ENCODE measurements around the gene RNPS1. TPM values are rescaled to one million over a fixed set of nuclear protein-coding genes. Genes with fewer than 3 reads are reported as not detected.
A peak's percentile ranks its signal among the peaks of the same experiment; 100 is the strongest.

The RNPS1 gene
- polyA plus RNA-seq, 1 experiment = 95.3 TPM

DNA sequence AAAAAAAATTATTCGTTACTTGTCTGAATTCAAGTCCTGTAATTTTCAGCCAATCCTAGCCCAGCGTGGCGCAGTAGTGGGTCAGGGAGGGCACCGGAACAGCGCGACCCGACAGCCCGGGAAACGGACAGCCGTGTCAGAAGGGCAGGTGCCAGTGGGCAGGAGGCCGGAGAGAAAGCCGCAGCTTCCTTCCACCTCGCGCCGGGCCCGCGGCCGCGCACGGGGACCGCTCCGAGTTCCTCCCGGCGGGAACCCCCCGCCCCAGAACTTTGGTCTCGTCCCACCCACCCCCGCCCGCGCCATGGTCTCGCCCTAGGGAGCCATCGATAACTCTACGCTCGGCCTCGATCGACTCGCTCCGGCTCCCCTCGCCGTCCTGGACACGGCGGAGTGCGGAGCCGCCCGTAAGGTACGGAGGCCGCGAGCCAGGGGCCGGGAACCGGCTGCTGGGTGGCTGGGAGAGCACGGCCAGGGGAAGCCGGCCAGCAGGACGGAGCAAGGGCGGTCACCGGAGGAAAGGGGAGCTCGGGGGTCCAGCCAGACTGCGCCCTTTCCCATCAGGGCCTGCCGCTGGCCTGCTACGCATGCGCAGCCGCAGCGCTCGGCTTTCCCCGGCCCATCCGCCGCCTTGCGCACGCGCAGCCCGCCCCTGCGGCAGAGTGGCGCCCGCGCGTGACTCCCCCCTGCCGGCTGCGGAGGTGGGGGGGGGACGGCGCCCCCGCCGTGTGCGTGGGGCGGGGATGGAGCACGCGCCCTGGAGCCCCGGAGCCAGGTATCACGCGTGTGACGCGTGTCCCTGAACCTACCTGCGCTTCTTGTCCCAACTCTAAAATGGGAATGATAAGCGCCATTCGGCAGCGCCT is 62.6 kb downstream of the RNPS1 start, which contains the start of gene MLST8:
MLST8 (plus strand) TSS at position 351 of the 863 bp plus-strand sequence. CDS start 632 bp downstream, outside the sequence.
- DNase-seq (ENCODE audit: low read depth, low spot score) = peak; percentile 78
- POLR2A ChIA-PET = interaction anchor here (0.5 to 1.8 kb wide), 6 partner anchors 9 to 262 kb away, joined by 3 to 13 read pairs (median 5); partner anchors contain the start of genes CASKIN1, ECI1, MSRB1 and PGP
- CTCF ChIA-PET = no interaction called here
- H3K4me3 ChIP-seq (ENCODE audit: low read depth, low read length) = peak within 1 kb of the TSS; percentile 95
- TF ChIP-seq, protein P1, sequence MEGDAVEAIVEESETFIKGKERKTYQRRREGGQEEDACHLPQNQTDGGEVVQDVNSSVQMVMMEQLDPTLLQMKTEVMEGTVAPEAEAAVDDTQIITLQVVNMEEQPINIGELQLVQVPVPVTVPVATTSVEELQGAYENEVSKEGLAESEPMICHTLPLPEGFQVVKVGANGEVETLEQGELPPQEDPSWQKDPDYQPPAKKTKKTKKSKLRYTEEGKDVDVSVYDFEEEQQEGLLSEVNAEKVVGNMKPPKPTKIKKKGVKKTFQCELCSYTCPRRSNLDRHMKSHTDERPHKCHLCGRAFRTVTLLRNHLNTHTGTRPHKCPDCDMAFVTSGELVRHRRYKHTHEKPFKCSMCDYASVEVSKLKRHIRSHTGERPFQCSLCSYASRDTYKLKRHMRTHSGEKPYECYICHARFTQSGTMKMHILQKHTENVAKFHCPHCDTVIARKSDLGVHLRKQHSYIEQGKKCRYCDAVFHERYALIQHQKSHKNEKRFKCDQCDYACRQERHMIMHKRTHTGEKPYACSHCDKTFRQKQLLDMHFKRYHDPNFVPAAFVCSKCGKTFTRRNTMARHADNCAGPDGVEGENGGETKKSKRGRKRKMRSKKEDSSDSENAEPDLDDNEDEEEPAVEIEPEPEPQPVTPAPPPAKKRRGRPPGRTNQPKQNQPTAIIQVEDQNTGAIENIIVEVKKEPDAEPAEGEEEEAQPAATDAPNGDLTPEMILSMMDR (IDR thresholded peaks at IDR 0.05; ENCODE audit: low read depth, low read length) = no peak
- peaks cover 2% of the 10 kb centered on the region for H3K27me3 ChIP-seq (ENCODE audit: control insufficient read depth, insufficient read depth, low read length)
- peak within 1 kb of the TSS; percentile 70 for H3K27ac ChIP-seq (ENCODE audit: low read depth, low read length)
- peaks cover 3% of the 10 kb centered on the region for H3K9me3 ChIP-seq (ENCODE audit: control insufficient read depth, insufficient read depth, low read length)

DNA sequence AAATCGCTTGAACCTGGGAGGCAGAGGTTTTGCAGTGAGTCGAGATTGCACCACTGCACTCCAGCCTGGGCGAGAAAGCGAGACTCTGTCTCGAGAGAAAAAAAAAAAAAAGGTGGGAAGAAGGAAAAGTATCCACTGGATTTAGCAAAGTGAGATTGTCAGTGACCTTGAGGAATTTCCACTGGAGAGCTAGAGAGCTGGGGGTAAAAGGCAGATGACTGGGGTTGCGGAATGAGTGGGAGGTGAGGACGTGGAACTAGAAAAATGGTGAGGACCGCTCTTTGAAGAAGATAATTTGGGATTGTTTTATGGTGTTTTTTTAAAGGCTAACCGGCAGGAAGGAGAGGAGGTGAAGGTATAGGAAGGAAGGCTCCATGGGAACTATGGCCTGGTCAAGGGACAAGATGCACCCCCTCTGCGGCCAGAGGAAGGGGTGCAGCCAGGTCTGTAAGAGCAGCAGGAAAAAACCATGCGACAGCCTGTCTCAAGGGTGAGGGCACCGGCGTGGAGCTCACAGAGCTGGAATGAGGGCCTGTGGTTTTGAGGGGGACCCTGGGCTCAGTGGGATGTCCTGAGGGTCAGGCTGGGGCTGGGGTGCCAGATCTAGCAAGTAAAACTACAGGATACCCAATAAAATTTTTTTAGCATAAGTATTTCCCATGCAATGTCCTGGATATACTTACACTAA is 63.4 kb downstream of the RNPS1 start:
- TF ChIP-seq, protein P1 (IDR thresholded peaks at IDR 0.05; ENCODE audit: low read depth, low read length) = no peak
- no peak for DNase-seq (ENCODE audit: low read depth, low spot score)
- H3K4me3 ChIP-seq (ENCODE audit: low read depth, low read length) = peak overlapping the region; percentile 95
- H3K27me3 ChIP-seq (ENCODE audit: control insufficient read depth, insufficient read depth, low read length) = peaks cover 9% of the 10 kb centered on the region
- peaks cover 6% of the 10 kb centered on the region for H3K9me3 ChIP-seq (ENCODE audit: control insufficient read depth, insufficient read depth, low read length)
- POLR2A ChIA-PET = interaction anchor here (0.5 to 1.8 kb wide), 4 partner anchors 8 to 50 kb away, joined by 3 to 13 read pairs (median 4); partner anchors contain the start of genes CASKIN1, ECI1 and TRAF7
- H3K27ac ChIP-seq (ENCODE audit: low read depth, low read length) = peak overlapping the region; percentile 52
- CTCF ChIA-PET = no interaction called here

Small RNA genes within 50 kb of the gene (small RNA-seq; reads per million reads assigned to genes)
- gene MIR3677 (ENCODE audit: insufficient read length, low read depth) (1.3 reads per million), gene MIR4717 (ENCODE audit: insufficient read length, low read depth) (not detected)

Other genes starting within 250 kb of the RNPS1 start
- gene NPW, start 248.3 kb downstream of the RNPS1 start, polyA plus RNA-seq (2011; rRNA removed) = 0.66 and 0.94 TPM in 2 replicates
- 16.7 and 23.5 TPM in 2 replicates for gene NHERF2, start 241.2 kb downstream of the RNPS1 start, polyA plus RNA-seq (2011; rRNA removed)
- 10.7 and 14.5 TPM in 2 replicates for gene NTHL1, start 220.3 kb downstream of the RNPS1 start, polyA plus RNA-seq (2011; rRNA removed)
- 35.9 and 42.2 TPM in 2 replicates for gene TSC2, start 220.1 kb downstream of the RNPS1 start, polyA plus RNA-seq (2011; rRNA removed)
- 16.1 and 21.7 TPM in 2 replicates for gene PKD1, start 132.2 kb downstream of the RNPS1 start, polyA plus RNA-seq (2011; rRNA removed)
- 3.6 and 5.2 TPM in 2 replicates for gene RAB26, start 119.5 kb downstream of the RNPS1 start, polyA plus RNA-seq (2011; rRNA removed)
- gene TRAF7, start 112.3 kb downstream of the RNPS1 start, polyA plus RNA-seq (2011; rRNA removed) = 35.2 and 49.3 TPM in 2 replicates
- 0.01 and 0.02 TPM in 2 replicates for gene CASKIN1, start 71.5 kb downstream of the RNPS1 start, polyA plus RNA-seq (2011; rRNA removed)
- 41.1 and 55.1 TPM in 2 replicates for gene MLST8, start 62.7 kb downstream of the RNPS1 start, polyA plus RNA-seq (2011; rRNA removed)
- 0.26 and 0.37 TPM in 2 replicates for gene BRICD5, start 57.3 kb downstream of the RNPS1 start, polyA plus RNA-seq (2011; rRNA removed)
- gene PGP, start 53.3 kb downstream of the RNPS1 start, polyA plus RNA-seq (2011; rRNA removed) = 3.6 and 4.8 TPM in 2 replicates
- gene E4F1, start 44.5 kb downstream of the RNPS1 start, polyA plus RNA-seq (2011; rRNA removed) = 8.5 and 11.2 TPM in 2 replicates
- gene DNASE1L2, start 31.7 kb downstream of the RNPS1 start, polyA plus RNA-seq (2011; rRNA removed) = 0.14 and 0.19 TPM in 2 replicates
- gene ECI1, start 16.5 kb downstream of the RNPS1 start, polyA plus RNA-seq (2011; rRNA removed) = 24.9 and 32.4 TPM in 2 replicates
- gene ABCA3, start 72.6 kb upstream of the RNPS1 start, polyA plus RNA-seq (2011; rRNA removed) = 0.06 and 0.30 TPM in 2 replicates
- gene CCNF, start 161.3 kb upstream of the RNPS1 start, polyA plus RNA-seq (2011; rRNA removed) = 2.3 and 2.5 TPM in 2 replicates
- gene TEDC2, start 192.0 kb upstream of the RNPS1 start, polyA plus RNA-seq (2011; rRNA removed) = 1.8 TPM in 2 replicates
- gene NTN3, start 203.2 kb upstream of the RNPS1 start, polyA plus RNA-seq (2011; rRNA removed) = 0.31 and 0.38 TPM in 2 replicates
- gene TBC1D24, start 207.0 kb upstream of the RNPS1 start, polyA plus RNA-seq (2011; rRNA removed) = 6.0 and 6.4 TPM in 2 replicates
- gene ATP6V0C, start 245.8 kb upstream of the RNPS1 start, polyA plus RNA-seq (2011; rRNA removed) = 11.0 and 19.9 TPM in 2 replicates